ENCODE data around the gene DCHS1. TPM values are rescaled to one million over a fixed set of nuclear protein-coding genes. Genes with fewer than 3 reads are reported as not detected.
"Not testable (repeated sequence)": the region's sequence is repeated elsewhere in the genome, so short reads cannot be mapped to it uniquely, and the experiment has no call there.

Gene DCHS1, protein sequence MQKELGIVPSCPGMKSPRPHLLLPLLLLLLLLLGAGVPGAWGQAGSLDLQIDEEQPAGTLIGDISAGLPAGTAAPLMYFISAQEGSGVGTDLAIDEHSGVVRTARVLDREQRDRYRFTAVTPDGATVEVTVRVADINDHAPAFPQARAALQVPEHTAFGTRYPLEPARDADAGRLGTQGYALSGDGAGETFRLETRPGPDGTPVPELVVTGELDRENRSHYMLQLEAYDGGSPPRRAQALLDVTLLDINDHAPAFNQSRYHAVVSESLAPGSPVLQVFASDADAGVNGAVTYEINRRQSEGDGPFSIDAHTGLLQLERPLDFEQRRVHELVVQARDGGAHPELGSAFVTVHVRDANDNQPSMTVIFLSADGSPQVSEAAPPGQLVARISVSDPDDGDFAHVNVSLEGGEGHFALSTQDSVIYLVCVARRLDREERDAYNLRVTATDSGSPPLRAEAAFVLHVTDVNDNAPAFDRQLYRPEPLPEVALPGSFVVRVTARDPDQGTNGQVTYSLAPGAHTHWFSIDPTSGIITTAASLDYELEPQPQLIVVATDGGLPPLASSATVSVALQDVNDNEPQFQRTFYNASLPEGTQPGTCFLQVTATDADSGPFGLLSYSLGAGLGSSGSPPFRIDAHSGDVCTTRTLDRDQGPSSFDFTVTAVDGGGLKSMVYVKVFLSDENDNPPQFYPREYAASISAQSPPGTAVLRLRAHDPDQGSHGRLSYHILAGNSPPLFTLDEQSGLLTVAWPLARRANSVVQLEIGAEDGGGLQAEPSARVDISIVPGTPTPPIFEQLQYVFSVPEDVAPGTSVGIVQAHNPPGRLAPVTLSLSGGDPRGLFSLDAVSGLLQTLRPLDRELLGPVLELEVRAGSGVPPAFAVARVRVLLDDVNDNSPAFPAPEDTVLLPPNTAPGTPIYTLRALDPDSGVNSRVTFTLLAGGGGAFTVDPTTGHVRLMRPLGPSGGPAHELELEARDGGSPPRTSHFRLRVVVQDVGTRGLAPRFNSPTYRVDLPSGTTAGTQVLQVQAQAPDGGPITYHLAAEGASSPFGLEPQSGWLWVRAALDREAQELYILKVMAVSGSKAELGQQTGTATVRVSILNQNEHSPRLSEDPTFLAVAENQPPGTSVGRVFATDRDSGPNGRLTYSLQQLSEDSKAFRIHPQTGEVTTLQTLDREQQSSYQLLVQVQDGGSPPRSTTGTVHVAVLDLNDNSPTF (N-terminal part only)
- total RNA-seq, result 100 to 1,000 TPM in 1 of 4 donors, 10 to 100 TPM in 3; 26.8 to 125 (median 73.6) TPM

GRCh38 chr11:6655790-6656583 is at the start of gene DCHS1:
DCHS1 (minus strand) TSS chr11:6655809; CDS start chr11:6641613, 14,196 bp downstream.
- H3K36me3 ChIP-seq, result no peaks in the 10 kb centered on the region
- H3K27ac ChIP-seq, result peak within 1 kb of the TSS; percentile 96
- H3K9me3 ChIP-seq, result no peaks in the 10 kb centered on the region
- H3K4me1 ChIP-seq, result no peaks in the 10 kb centered on the region
- H3K4me3 ChIP-seq, result peak within 1 kb of the TSS; percentile 56 to 66
- TF ChIP-seq POLR2A (IDR thresholded peaks at IDR 0.05), result no peak
- TF ChIP-seq, protein P1, sequence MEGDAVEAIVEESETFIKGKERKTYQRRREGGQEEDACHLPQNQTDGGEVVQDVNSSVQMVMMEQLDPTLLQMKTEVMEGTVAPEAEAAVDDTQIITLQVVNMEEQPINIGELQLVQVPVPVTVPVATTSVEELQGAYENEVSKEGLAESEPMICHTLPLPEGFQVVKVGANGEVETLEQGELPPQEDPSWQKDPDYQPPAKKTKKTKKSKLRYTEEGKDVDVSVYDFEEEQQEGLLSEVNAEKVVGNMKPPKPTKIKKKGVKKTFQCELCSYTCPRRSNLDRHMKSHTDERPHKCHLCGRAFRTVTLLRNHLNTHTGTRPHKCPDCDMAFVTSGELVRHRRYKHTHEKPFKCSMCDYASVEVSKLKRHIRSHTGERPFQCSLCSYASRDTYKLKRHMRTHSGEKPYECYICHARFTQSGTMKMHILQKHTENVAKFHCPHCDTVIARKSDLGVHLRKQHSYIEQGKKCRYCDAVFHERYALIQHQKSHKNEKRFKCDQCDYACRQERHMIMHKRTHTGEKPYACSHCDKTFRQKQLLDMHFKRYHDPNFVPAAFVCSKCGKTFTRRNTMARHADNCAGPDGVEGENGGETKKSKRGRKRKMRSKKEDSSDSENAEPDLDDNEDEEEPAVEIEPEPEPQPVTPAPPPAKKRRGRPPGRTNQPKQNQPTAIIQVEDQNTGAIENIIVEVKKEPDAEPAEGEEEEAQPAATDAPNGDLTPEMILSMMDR (IDR thresholded peaks at IDR 0.05), result no peak
- intact Hi-C loops (cut with DNase I; ENCODE audit: low total_unique reads), result no loop called here
- peak; percentile 60 to 64 for DNase-seq
- H3K27me3 ChIP-seq, result no peaks in the 10 kb centered on the region

DNA sequence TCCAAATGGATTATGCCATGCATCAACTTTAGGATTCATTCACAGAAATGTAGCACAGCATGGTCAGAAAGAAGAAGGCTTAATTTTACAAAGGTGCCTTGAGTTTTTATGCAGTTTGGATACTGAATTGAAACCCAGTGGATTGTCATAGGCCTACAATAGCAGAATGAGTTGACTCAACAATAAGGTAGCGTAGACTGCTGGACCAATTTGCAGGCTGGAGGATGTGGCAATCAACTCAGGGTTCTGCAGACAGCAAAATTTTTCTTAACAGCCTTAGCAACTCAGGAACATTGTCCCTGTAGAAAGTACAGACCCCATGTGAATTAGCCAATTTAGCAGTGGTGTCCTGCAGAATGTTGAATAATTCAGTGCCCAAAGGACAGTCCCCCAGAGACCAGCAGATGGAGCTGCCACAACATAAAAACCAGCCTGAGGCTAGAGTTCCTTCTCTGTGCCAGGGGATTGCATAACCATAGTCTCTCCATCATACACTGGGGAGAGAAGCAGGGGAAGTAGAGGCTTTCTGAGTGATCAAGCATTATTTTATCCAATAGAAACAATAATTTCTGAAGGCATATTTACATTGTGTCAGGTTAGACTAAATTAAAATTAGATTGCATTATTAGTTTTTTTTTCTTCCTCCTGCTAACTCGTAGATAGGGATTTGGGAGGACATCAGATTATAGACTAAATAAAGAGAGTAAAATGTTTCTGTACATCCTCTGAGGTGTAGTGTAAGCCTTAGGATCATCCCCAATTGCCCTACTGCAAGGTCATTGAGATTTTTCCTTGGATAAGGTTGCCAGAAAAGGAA is 47.8 kb upstream of the DCHS1 start:
- Histone ChIP-seq H3K27me3 (no peaks in the 10 kb centered on the region), H3K36me3 (no peaks in the 10 kb centered on the region), H3K9me3 (no peaks in the 10 kb centered on the region), H3K27ac (no peak overlapping the region), H3K4me3 (no peak overlapping the region), H3K4me1 (no peaks in the 10 kb centered on the region)
- intact Hi-C loops (cut with DNase I; ENCODE audit: low total_unique reads), result no loop called here
- DNase-seq, result peak; percentile 27 to 35
- no peak for TF ChIP-seq POLR2A (IDR thresholded peaks at IDR 0.05)
- TF ChIP-seq, protein P1 (IDR thresholded peaks at IDR 0.05), result peak in 3 of 4 experiments; percentile 42 to 47 (median 43)

- H3K27ac ChIP-seq, result peak overlapping the region in 1 of 2 donors; percentile 33
- H3K9me3 ChIP-seq; intact Hi-C loops (cut with DNase I; ENCODE audit: low total_unique reads); H3K4me1 ChIP-seq; H3K36me3 ChIP-seq; H3K4me3 ChIP-seq; H3K27me3 ChIP-seq; DNase-seq: not testable (repeated sequence)
Observed at GRCh38 chr11:6701955-6702354, 46.3 kb upstream of the DCHS1 start.

DNA sequence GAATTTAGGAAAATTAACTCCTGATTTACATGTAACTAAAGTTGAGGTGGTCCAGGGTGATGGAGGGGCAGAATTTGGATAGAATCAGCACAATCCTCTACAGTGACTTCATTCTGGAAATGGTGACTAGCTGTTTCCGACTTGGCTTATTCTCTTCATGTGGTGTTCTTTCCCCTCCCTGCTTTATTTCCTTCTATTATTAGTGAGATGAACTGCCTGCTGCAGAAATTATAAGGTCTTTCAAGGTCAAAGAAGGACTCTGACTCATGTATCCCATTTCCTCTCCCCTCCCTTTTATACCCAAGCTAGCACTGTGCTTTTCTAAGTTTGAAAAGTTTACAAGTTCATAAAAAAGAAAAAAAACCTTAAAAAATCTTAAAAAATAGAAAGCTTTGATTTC is 39.8 kb upstream of the DCHS1 start:
- H3K4me1 ChIP-seq, result no peaks in the 10 kb centered on the region
- H3K27ac ChIP-seq, result peak overlapping the region; percentile 43 to 80
- no peak for TF ChIP-seq POLR2A (IDR thresholded peaks at IDR 0.05)
- TF ChIP-seq, protein P1 (IDR thresholded peaks at IDR 0.05), result no peak

More for the DNA sequence above, 39.8 kb upstream of the DCHS1 start:
- Histone ChIP-seq H3K36me3 (no peaks in the 10 kb centered on the region), H3K9me3 (no peaks in the 10 kb centered on the region), H3K27me3 (no peaks in the 10 kb centered on the region), H3K4me3 (no peak overlapping the region)
- peak in 1 of 2 donors; percentile 17 for DNase-seq
- intact Hi-C loops (cut with DNase I; ENCODE audit: low total_unique reads), result no loop called here

Measured in uterus (tissue), 4 donors.